ENCODE measurements around the gene COL4A1. TPM values are rescaled to one million over a fixed set of nuclear protein-coding genes. Genes with fewer than 3 reads are reported as not detected.

COL4A1 gene
- polyA plus RNA-seq, 2 of the 4 experiments (the other 2 are of a cell fraction), result 23.8 to 71.3 TPM

DNA sequence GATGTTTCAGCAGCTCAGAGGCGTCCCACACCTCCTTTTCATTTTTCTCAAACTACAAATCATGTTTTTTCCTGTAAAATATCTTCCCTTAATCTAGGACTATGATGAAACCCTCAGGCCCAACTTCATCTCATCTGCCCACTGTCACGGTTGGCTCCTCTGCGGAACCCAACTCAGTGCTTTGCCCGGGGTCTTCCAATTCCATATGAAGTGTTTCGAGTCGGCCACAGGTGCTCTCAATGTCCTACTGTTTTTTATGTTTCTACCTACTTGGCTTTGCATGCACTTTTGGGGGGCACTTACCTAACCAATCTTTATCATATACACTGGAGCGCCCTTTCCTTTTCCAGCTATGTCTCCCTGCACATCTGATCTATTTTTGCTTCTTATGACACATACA, 28.1 kb downstream of the COL4A1 start:
- H3K27ac ChIP-seq, result no peak overlapping the region
- ChIA-PET CTCF (interaction anchor here (1.2 kb wide), 1 partner anchor 11 kb away, joined by 3 read pairs; no protein-coding TSS in a partner anchor), POLR2A (no interaction called here)
- TF ChIP-seq FOSB (CRISPR knock-in tag; IDR thresholded peaks at IDR 0.05), result no peak
- no peak for TF ChIP-seq JUN (IDR thresholded peaks at IDR 0.05)
- TF ChIP-seq MYC (IDR thresholded peaks at IDR 0.05; ENCODE audit: borderline replicate concordance, low read length), result no peak
- TF ChIP-seq, protein P1, sequence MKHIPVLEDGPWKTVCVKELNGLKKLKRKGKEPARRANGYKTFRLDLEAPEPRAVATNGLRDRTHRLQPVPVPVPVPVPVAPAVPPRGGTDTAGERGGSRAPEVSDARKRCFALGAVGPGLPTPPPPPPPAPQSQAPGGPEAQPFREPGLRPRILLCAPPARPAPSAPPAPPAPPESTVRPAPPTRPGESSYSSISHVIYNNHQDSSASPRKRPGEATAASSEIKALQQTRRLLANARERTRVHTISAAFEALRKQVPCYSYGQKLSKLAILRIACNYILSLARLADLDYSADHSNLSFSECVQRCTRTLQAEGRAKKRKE (CRISPR knock-in tag; IDR thresholded peaks at IDR 0.05; ENCODE audit: low read depth), result no peak
- TF ChIP-seq ZNF302 (CRISPR knock-in tag; IDR thresholded peaks at IDR 0.05), result no peak
- no peaks in the 10 kb centered on the region for H3K9me3 ChIP-seq
- DNase-seq (ENCODE audit: low read depth in 1 of 2, low spot score in 1 of 2) (no peak), FAIRE-seq (no peak), ATAC-seq (no peak)
- no peak overlapping the region for H3K4me3 ChIP-seq
- no peak overlapping the region for H3K4me2 ChIP-seq
- 82% methylated on average over 7 of the region's 7 CpGs for WGBS (ENCODE audit: missing lambda C conversion rate)
- peaks cover 11% of the 10 kb centered on the region; the same call in 2 of the 3 replicates for H3K4me1 ChIP-seq

DNA sequence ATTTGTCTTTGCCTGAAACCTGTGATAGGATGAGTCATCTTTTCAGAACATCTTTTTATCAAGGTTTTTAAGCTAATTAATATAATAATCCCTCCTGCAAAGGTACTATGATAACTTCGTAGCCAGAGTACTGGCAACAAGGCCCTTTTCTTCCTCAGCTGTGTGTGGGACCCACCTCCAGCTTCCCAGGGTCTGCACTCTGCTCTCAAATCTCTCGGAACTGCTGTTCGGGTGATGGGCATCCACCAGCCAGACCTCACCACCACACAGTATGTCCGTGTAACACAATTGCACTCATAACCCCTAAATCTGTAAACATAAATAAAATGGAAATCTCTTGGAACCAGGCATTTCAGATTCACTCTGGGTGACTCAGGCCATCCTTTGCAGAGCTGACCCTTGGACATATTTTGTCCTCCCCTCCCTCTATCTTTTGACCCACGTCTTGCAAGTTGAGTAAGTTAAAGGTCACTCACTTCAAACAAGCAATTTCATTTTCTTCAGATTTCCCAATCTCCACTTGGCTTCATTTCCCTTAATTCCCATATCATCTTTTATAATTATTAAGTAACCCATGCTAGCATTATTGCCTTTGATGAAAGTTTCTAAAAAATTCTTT, 29.5 kb downstream of the COL4A1 start:
- ATAC-seq, result no peak
- no peak for DNase-seq (ENCODE audit: low read depth in 1 of 2, low spot score in 1 of 2)
- TF ChIP-seq, protein P2, sequence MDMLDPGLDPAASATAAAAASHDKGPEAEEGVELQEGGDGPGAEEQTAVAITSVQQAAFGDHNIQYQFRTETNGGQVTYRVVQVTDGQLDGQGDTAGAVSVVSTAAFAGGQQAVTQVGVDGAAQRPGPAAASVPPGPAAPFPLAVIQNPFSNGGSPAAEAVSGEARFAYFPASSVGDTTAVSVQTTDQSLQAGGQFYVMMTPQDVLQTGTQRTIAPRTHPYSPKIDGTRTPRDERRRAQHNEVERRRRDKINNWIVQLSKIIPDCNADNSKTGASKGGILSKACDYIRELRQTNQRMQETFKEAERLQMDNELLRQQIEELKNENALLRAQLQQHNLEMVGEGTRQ (IDR thresholded peaks at IDR 0.05), result no peak
- TF ChIP-seq JUN (IDR thresholded peaks at IDR 0.05) (no peak), HOXB5 (CRISPR knock-in tag; IDR thresholded peaks at IDR 0.05) (no peak), FOSL2 (IDR thresholded peaks at IDR 0.05) (no peak), FOSL2 (CRISPR knock-in tag; IDR thresholded peaks at IDR 0.05) (peak; percentile 42; the same call in 1 of the 2 replicates)
- TF ChIP-seq, protein P3, sequence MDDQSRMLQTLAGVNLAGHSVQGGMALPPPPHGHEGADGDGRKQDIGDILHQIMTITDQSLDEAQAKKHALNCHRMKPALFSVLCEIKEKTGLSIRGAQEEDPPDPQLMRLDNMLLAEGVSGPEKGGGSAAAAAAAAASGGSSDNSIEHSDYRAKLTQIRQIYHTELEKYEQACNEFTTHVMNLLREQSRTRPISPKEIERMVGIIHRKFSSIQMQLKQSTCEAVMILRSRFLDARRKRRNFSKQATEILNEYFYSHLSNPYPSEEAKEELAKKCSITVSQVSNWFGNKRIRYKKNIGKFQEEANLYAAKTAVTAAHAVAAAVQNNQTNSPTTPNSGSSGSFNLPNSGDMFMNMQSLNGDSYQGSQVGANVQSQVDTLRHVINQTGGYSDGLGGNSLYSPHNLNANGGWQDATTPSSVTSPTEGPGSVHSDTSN (IDR thresholded peaks at IDR 0.05), result no peak
- TF ChIP-seq, protein P4, sequence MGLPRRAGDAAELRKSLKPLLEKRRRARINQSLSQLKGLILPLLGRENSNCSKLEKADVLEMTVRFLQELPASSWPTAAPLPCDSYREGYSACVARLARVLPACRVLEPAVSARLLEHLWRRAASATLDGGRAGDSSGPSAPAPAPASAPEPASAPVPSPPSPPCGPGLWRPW (IDR thresholded peaks at IDR 0.05), result no peak
- Histone ChIP-seq H3K27ac (0 out of 6 replicates have a peak overlapping the region, but pooled peaks of 1 of the 2 experiments have one; percentile 58), H3K4me1 (peaks cover 11% of the 10 kb centered on the region; the same call in 2 of the 3 replicates), H3K4me3 (no peak overlapping the region), H3K4me2 (no peak overlapping the region), H3K9me3 (no peaks in the 10 kb centered on the region)
- FAIRE-seq, result no peak
- CTCF ChIA-PET, result interaction anchor here (0.8 to 1.2 kb wide), 2 partner anchors 10 to 54 kb away, joined by 3 read pairs; no protein-coding TSS in a partner anchor
- WGBS (ENCODE audit: missing lambda C conversion rate), result 68% methylated on average over 5 of the region's 5 CpGs
- POLR2A ChIA-PET, result no interaction called here

DNA sequence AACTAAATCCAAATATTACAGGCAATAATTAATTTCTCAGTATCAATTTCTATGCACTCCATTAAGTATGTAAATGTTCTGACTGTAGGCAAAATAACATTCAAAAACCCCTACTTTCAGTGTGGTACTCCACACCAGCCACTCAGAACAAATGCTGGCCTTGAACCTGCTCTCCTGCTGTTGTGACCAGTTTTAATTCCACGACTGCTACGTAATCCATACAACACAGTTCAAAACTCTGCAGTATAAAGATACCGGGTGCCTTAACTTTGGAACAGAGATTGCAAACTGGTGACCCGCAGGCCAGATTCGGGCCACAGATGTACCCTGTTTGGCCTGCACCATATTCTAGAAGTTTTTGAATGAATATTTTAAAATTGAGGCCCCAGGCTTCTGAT, 30.4 kb downstream of the COL4A1 start:
- no peak for FAIRE-seq
- no peak for TF ChIP-seq RCOR1 (IDR thresholded peaks at IDR 0.05; ENCODE audit: low read depth, low read length)
- no peak for ATAC-seq
- POLR2A ChIA-PET, result no interaction called here
- H3K27ac ChIP-seq, result no peak overlapping the region
- WGBS (ENCODE audit: missing lambda C conversion rate), result 95% methylated on average over 5 of the region's 5 CpGs
- peaks cover 11% of the 10 kb centered on the region; the same call in 2 of the 3 replicates for H3K4me1 ChIP-seq
- CTCF ChIA-PET, result interaction anchor here (1.2 to 2.9 kb wide), 2 partner anchors 25 to 53 kb away, joined by 3 to 7 read pairs; no protein-coding TSS in a partner anchor
- no peak for DNase-seq (ENCODE audit: low read depth in 1 of 2, low spot score in 1 of 2)
- H3K9me3 ChIP-seq, result no peaks in the 10 kb centered on the region
- H3K4me2 ChIP-seq, result no peak overlapping the region
- no peak overlapping the region for H3K4me3 ChIP-seq

DNA sequence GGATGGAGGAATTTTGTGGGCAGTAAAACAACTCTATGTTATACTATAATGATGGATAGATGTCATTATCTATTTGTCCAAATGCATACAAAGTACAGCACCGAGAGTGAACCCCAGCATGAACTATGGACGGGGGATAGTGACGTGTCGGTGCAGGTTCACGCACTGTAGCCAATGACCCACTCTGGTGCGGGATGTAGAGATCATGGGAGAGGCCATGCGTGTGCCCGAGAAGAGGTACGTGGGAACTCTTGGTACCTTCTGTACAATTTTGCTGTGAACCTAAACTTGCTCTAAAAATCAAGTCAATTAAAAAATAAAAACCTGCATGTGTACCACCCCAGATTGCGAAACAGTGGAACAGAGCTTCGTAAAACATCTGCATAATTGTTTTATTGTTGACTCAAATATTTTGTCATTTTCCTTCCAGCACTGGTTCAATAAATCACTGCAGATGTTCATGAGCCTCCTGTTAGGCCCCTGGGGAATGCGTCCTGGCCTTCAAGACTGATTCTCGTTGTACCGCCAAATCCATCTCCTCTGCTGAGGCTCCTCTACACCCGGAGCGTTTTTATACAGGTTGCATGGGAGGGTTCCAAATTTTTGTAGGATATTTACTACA, 30.9 kb downstream of the COL4A1 start:
- H3K9me3 ChIP-seq, result no peaks in the 10 kb centered on the region
- WGBS (ENCODE audit: missing lambda C conversion rate), result 81% methylated on average over 16 of the region's 16 CpGs

More for the DNA sequence above, 30.9 kb downstream of the COL4A1 start:
- Histone ChIP-seq H3K4me3 (no peak overlapping the region), H3K4me1 (peaks cover 11% of the 10 kb centered on the region; the same call in 2 of the 3 replicates), H3K27ac (no peak overlapping the region), H3K4me2 (no peak overlapping the region)
- CTCF ChIA-PET, result interaction anchor here (2.9 kb wide), 1 partner anchor 25 kb away, joined by 7 read pairs; no protein-coding TSS in a partner anchor
- POLR2A ChIA-PET, result no interaction called here
- TF ChIP-seq RNF2 (IDR thresholded peaks at IDR 0.05; ENCODE audit: borderline replicate concordance, low read depth) (no peak), EHMT2 (IDR thresholded peaks at IDR 0.05; ENCODE audit: low read depth) (no peak), HOXB13 (CRISPR knock-in tag; IDR thresholded peaks at IDR 0.05; ENCODE audit: low read depth) (no peak), KDM1A (IDR thresholded peaks at IDR 0.05; ENCODE audit: low read depth) (no peak), FOXS1 (CRISPR knock-in tag; IDR thresholded peaks at IDR 0.05) (no peak), SREBF2 (IDR thresholded peaks at IDR 0.05) (no peak), TFCP2L1 (CRISPR knock-in tag; IDR thresholded peaks at IDR 0.05) (no peak), MAZ (IDR thresholded peaks at IDR 0.05; ENCODE audit: borderline replicate concordance, low read depth, low read length) (no peak), JUN (IDR thresholded peaks at IDR 0.05) (no peak), ZC3H11A (IDR thresholded peaks at IDR 0.05) (no peak), JUNB (IDR thresholded peaks at IDR 0.05) (no peak)
- TF ChIP-seq, protein P5, sequence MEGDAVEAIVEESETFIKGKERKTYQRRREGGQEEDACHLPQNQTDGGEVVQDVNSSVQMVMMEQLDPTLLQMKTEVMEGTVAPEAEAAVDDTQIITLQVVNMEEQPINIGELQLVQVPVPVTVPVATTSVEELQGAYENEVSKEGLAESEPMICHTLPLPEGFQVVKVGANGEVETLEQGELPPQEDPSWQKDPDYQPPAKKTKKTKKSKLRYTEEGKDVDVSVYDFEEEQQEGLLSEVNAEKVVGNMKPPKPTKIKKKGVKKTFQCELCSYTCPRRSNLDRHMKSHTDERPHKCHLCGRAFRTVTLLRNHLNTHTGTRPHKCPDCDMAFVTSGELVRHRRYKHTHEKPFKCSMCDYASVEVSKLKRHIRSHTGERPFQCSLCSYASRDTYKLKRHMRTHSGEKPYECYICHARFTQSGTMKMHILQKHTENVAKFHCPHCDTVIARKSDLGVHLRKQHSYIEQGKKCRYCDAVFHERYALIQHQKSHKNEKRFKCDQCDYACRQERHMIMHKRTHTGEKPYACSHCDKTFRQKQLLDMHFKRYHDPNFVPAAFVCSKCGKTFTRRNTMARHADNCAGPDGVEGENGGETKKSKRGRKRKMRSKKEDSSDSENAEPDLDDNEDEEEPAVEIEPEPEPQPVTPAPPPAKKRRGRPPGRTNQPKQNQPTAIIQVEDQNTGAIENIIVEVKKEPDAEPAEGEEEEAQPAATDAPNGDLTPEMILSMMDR (IDR thresholded peaks at IDR 0.05), result no peak
- ATAC-seq (no peak), DNase-seq (ENCODE audit: low read depth in 1 of 2, low spot score in 1 of 2) (no peak), FAIRE-seq (no peak)

Measured in A549 (cell line).